GM12874 (cell line): Measurements from ENCODE around the gene C16orf90.

ENCODE experiments used
- CTCF ChIP-seq: IDR thresholded peaks from 2 replicates; pipeline ENCODE4 v1.5.1; 2011; ENCODE audit warnings: low read depth, mild to moderate bottlenecking, control low read depth, low read length, moderate library complexity; ENCODE audit not compliant: insufficient read depth

Gene C16orf90

GRCh38 chr16:3472878-3473595 lies 22.3 kb downstream of the C16orf90 start:
- no peak for TF ChIP-seq CTCF

GRCh38 chr16:3471518-3472176 lies 23.6 kb downstream of the C16orf90 start:
- no peak for TF ChIP-seq CTCF

- TF ChIP-seq CTCF: no peak
Observed at GRCh38 chr16:3470723-3471122, 24.6 kb downstream of the C16orf90 start.

GRCh38 chr16:3469736-3470135 lies 25.6 kb downstream of the C16orf90 start:
- TF ChIP-seq CTCF: no peak

- TF ChIP-seq CTCF: no peak
Observed at GRCh38 chr16:3468501-3468900, 26.8 kb downstream of the C16orf90 start.

- TF ChIP-seq CTCF: no peak
Observed at GRCh38 chr16:3467921-3468320, 27.4 kb downstream of the C16orf90 start.

GRCh38 chr16:3467182-3467581 lies 28.1 kb downstream of the C16orf90 start:
- no peak for TF ChIP-seq CTCF
